ENCODE results near the gene SLC14A1.

The SLC14A1 gene

GRCh38 chr18:45723567-45724355, at the start of gene SLC14A1:
SLC14A1 (plus strand) TSS chr18:45724181; CDS start chr18:45730321, 6,140 bp downstream.
- no peak for DNase-seq

- no peak for DNase-seq
These were observed 46.6 kb upstream of the SLC14A1 start for GRCh38 chr18:45677276-45677807.

- DNase-seq: no peak
These were observed 45.5 kb upstream of the SLC14A1 start for GRCh38 chr18:45678441-45678840.

- DNase-seq: no peak
These were observed 45.1 kb upstream of the SLC14A1 start for GRCh38 chr18:45678850-45679249.

- DNase-seq: no peak
These were observed 43.8 kb upstream of the SLC14A1 start for GRCh38 chr18:45680066-45680690.

- DNase-seq: no peak
These were observed 41.8 kb upstream of the SLC14A1 start for GRCh38 chr18:45682181-45682580.

- no peak for DNase-seq
These were observed 39.5 kb upstream of the SLC14A1 start for GRCh38 chr18:45684341-45685115.

- peak; percentile 68 for DNase-seq
These were observed 36.9 kb upstream of the SLC14A1 start for GRCh38 chr18:45686891-45687611.

- peak; percentile 35 for DNase-seq
These were observed 36.4 kb upstream of the SLC14A1 start for GRCh38 chr18:45687621-45688020.

- DNase-seq: no peak
These were observed 35.9 kb upstream of the SLC14A1 start for GRCh38 chr18:45688113-45688512.

GRCh38 chr18:45688833-45689232, 35.1 kb upstream of the SLC14A1 start:
- peak; percentile 53 for DNase-seq

GRCh38 chr18:45689396-45689795, 34.6 kb upstream of the SLC14A1 start:
- DNase-seq: no peak

GRCh38 chr18:45690975-45691815, 32.8 kb upstream of the SLC14A1 start:
- peak; percentile 67 for DNase-seq

- DNase-seq: no peak
These were observed 32.2 kb upstream of the SLC14A1 start for GRCh38 chr18:45691816-45692179.

- DNase-seq: no peak
These were observed 21.2 kb upstream of the SLC14A1 start for GRCh38 chr18:45702708-45703265.

GRCh38 chr18:45708831-45709230, 15.2 kb upstream of the SLC14A1 start:
- no peak for DNase-seq

- DNase-seq: no peak
These were observed 11.9 kb upstream of the SLC14A1 start for GRCh38 chr18:45712061-45712460.

- no peak for DNase-seq
These were observed 10.7 kb upstream of the SLC14A1 start for GRCh38 chr18:45713239-45713638.

- no peak for DNase-seq
These were observed 8.7 kb upstream of the SLC14A1 start for GRCh38 chr18:45715212-45715780.

- DNase-seq: no peak
These were observed 4.9 kb upstream of the SLC14A1 start for GRCh38 chr18:45719106-45719505.

- DNase-seq: peak; percentile 60
These were observed 1.1 kb upstream of the SLC14A1 start for GRCh38 chr18:45722899-45723298.
